Left hindlimb (tissue), 1 donor: ENCODE measurements around the gene GRAMD2B.
"Not testable (repeated sequence)": the region's sequence is repeated elsewhere in the genome, so short reads cannot be mapped to it uniquely, and the experiment has no call there.

Experiments
- DNase-seq: peaks from one replicate; pipeline ENCODE4 v3.0.0-alpha.2; 2018

Gene GRAMD2B

GRCh38 chr5:126452477-126452876, 29.3 kb downstream of the GRAMD2B start:
- no peak for DNase-seq

- no peak for DNase-seq
These were observed 30.9 kb downstream of the GRAMD2B start for GRCh38 chr5:126454081-126454480.

- no peak for DNase-seq
These were observed 31.3 kb downstream of the GRAMD2B start for GRCh38 chr5:126454535-126454934.

GRCh38 chr5:126455264-126455663, 32.1 kb downstream of the GRAMD2B start:
- DNase-seq: no peak

- no peak for DNase-seq
These were observed 32.5 kb downstream of the GRAMD2B start for GRCh38 chr5:126455728-126456127.

- no peak for DNase-seq
These were observed 33.1 kb downstream of the GRAMD2B start for GRCh38 chr5:126456217-126456820.

- DNase-seq: no peak
These were observed 37.2 kb downstream of the GRAMD2B start for GRCh38 chr5:126460459-126460858.

- DNase-seq: no peak
These were observed 37.8 kb downstream of the GRAMD2B start for GRCh38 chr5:126460977-126461376.

GRCh38 chr5:126461838-126462237, 38.6 kb downstream of the GRAMD2B start:
- no peak for DNase-seq

- DNase-seq: no peak
These were observed 39.2 kb downstream of the GRAMD2B start for GRCh38 chr5:126462239-126463014.

GRCh38 chr5:126464016-126464415, 40.8 kb downstream of the GRAMD2B start:
- no peak for DNase-seq

GRCh38 chr5:126464959-126465358, 41.8 kb downstream of the GRAMD2B start:
- no peak for DNase-seq

- no peak for DNase-seq
These were observed 44.9 kb downstream of the GRAMD2B start for GRCh38 chr5:126468091-126468490.

- no peak for DNase-seq
These were observed 46.5 kb downstream of the GRAMD2B start for GRCh38 chr5:126469536-126470316.

- not testable (repeated sequence) for DNase-seq
These were observed 47.3 kb downstream of the GRAMD2B start for GRCh38 chr5:126470529-126470928.

GRCh38 chr5:126471247-126471646, 48.0 kb downstream of the GRAMD2B start:
- no peak for DNase-seq

GRCh38 chr5:126471875-126472537, 48.8 kb downstream of the GRAMD2B start:
- DNase-seq: no peak

- DNase-seq: no peak
These were observed 49.3 kb downstream of the GRAMD2B start for GRCh38 chr5:126472538-126472889.

- DNase-seq: no peak
These were observed 54.3 kb downstream of the GRAMD2B start for GRCh38 chr5:126477294-126478117.

GRCh38 chr5:126479810-126480209, 56.6 kb downstream of the GRAMD2B start:
- no peak for DNase-seq

- DNase-seq: no peak
These were observed 57.6 kb downstream of the GRAMD2B start for GRCh38 chr5:126480824-126481223.

- no peak for DNase-seq
These were observed 58.0 kb downstream of the GRAMD2B start for GRCh38 chr5:126481243-126481642.
